ENCODE data around the gene MITF.
A peak's percentile ranks its signal among the peaks of the same experiment; 100 is the strongest.

MITF gene

DNA sequence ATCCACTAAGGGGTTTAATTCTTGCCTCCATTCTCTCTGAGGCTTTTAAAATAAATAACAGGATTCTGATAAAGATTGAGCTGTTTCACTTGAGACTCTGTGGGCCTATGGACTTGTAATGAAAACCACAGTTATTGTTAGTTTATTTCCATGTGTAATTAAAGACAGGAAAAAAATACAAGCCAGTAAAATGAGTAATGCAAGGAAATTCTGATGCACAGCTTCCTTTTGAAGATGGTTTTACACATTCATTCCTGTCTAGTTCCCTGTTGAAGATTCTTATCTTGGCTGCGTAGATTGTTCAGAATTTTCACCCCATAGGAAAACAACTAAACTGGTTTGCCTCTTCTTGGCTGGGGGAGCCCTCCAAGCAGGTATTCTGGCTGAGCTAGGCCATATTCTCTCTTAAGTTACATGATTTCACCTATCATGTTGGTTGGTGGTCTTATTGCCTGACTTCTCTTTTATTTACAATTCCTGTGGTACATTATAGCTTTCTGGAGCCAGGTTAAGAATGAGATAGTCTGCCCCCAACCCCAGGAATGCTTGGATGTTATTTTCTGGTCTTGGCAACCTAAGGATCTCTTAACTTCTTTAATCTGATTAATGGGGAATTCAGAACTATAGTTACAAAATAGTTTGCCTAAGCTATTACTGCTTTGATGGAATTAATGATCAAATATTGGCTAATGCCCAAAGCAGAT is 67.6 kb downstream of the MITF start:
- no peak for FAIRE-seq
- no peak for DNase-seq (ENCODE audit: insufficient read length, low spot score)
- TF ChIP-seq POLR2A (IDR thresholded peaks at IDR 0.05; ENCODE audit: low read depth, low read length), result no peak

DNA sequence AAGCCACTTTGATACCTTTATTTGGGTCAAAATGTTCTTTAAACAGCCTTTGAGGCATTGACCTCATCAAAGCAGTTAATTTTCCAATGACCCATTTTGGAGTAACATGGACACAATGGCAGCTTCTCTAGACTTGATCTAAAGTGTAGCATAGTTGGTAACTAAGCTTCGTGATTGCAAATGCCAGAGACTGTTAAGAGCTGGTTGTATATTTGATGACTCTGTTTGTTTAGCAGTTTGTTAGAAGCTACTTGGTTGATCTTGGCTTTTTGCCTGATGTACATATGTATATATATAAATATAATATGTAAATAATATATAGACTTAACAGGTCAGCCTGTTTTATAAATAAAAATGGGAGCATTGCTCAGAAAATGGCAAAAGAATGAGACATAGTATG is 68.4 kb downstream of the MITF start:
- TF ChIP-seq POLR2A (IDR thresholded peaks at IDR 0.05; ENCODE audit: low read depth, low read length), result no peak
- FAIRE-seq (no peak), DNase-seq (ENCODE audit: insufficient read length, low spot score) (no peak)

DNA sequence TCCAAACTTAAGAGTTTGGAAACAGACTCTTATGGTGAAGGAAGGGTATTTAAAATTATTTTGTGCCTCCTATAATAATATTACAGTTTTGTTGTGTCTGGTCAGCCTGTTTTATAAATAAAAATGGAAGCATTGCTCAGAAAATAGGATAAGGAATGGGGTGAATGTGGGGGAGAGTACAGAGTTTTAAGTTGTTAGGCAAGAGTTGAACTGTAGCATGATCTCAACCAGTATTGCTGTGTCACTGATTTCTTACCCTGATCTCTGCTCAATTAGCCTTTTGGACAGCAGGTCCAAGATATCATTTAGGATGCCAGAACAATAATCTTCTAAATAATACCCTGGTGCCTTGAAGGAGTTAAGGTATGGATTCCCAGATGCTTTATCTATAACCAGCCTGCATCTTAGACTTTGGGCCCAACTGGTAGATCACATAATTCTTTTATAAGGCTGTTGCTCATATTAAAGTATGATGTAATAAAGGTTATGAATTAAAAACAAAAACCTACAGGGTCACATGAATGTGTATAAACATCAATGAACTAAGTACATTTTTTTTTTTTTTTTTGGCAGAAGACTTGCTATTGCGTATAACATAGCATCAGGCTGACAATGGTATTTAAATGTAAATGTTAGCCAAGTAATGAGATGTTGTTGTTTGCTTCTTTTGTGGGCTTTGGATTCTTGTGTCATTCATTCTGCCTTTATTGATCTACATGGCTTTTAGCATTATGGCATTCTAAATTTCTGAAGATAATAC is 70.0 kb downstream of the MITF start:
- no peak for TF ChIP-seq POLR2A (IDR thresholded peaks at IDR 0.05; ENCODE audit: low read depth, low read length)
- no peak for FAIRE-seq
- no peak for DNase-seq (ENCODE audit: insufficient read length, low spot score)

DNA sequence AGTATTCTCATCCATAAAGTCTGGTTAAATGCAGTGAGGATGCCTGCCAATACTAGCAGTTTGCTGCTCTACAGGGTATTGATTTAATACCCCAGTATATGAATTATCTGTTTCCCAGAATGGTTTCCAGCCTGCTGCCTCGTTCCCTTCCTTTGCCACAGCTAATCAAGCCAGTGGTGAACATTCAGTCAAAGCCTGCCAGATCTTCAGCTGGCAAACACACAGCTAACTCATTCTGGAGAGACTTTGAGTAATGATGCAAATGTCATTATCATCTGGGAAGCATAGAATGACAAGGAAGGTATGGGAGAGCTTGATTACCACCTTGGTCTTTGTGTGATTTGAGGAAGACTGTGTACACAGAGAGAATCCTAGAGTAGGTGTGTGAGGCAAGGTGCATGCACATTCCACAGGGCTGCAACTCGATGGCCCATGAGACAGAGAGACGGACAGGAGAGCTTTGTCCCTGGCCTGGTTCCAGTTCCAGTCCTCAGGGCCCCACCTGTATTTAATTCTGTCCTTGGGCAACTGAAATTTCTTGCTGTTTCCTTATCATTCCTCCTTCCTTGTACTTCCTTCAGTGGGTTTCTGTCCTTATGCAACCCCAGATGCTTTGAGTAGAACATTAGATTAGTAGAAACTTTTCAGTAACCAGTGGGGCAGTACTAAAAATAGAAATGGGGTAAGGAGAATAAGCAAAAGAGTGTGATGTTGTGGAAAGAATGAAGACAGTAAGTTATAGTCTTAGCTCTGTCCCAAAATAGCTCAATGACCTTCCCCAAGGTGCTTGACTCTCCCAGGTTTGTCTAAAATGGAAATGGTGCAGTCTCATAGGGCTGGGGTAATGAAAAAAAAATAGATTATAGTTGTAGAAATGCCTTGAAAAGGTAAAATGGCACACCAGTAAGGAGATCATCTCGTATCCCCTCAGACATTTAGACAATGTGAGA is 72.5 kb downstream of the MITF start:
- no peak for TF ChIP-seq POLR2A (IDR thresholded peaks at IDR 0.05; ENCODE audit: low read depth, low read length)
- DNase-seq (ENCODE audit: insufficient read length, low spot score) (no peak), FAIRE-seq (no peak)

GRCh38 chr3:69815970-69816369 is 76.7 kb downstream of the MITF start:
- DNase-seq (ENCODE audit: insufficient read length, low spot score) (no peak), FAIRE-seq (no peak)
- no peak for TF ChIP-seq POLR2A (IDR thresholded peaks at IDR 0.05; ENCODE audit: low read depth, low read length)

- FAIRE-seq, result no peak
- TF ChIP-seq POLR2A (IDR thresholded peaks at IDR 0.05; ENCODE audit: low read depth, low read length), result no peak
- DNase-seq (ENCODE audit: insufficient read length, low spot score), result no peak
These were observed 78.7 kb downstream of the MITF start for GRCh38 chr3:69817988-69818387.

- no peak for FAIRE-seq
- no peak for TF ChIP-seq POLR2A (IDR thresholded peaks at IDR 0.05; ENCODE audit: low read depth, low read length)
- no peak for DNase-seq (ENCODE audit: insufficient read length, low spot score)
These were observed 80.0 kb downstream of the MITF start for GRCh38 chr3:69819282-69819681.

DNA sequence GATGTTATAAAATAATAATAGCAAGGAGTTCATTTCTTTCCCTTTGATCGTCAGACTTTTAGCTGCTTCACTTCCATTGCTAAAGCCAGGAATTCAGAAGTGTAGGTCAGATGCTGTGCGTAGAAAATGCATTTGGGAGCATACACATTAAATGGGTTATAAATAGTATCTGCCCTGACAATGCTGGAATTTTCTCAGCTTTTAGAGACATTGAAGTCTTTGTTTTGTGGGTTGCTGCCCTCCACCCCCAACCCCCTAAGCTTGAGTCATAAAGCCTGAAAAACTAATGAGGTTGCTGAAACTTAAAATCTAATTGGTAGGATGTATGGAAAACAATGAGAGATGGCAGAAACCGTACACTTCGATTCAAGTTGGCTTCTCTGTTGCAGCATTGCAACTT is 81.9 kb downstream of the MITF start:
- TF ChIP-seq POLR2A (IDR thresholded peaks at IDR 0.05; ENCODE audit: low read depth, low read length), result no peak
- FAIRE-seq (peak; percentile 43), DNase-seq (ENCODE audit: insufficient read length, low spot score) (no peak)

DNA sequence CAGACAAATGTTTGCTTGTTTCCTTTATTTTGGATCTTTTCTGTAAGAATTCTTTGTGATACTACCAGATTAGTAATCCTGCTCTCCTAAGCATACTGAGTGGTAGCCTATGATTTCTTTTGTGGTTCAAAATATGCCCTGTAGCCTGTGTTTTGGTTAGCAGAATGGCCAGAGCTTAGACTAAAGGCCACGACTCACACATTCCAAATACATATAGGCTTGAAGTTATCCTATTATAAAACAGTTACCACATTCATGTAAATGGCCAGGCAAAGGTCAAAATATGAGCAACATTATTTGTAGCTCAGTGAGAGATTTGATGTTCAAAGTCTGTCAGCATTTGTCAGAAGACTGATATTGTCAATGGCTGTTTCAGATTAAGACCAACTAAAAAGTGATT is 84.5 kb downstream of the MITF start:
- DNase-seq (ENCODE audit: insufficient read length, low spot score), result peak; percentile 2
- FAIRE-seq, result no peak

DNA sequence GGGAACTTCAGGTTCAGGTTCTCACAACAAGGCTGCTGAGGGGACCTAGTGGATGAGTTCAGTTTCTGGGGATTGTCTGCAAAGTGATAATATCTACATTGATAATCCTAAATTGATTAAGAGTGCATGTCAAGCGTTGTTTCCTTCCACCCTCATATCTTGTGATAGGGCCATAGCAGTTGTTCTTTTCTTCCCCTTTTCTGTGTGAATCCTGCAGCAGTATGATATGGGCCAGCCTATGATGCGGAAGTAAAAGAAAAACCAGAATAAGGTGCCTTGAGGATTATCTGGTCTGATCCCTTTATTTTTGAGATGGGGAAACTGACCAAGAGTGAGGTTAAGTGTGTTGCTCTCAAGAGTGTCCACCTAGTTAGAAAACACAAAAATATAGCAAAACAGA is 86.2 kb downstream of the MITF start:
- no peak for TF ChIP-seq POLR2A (IDR thresholded peaks at IDR 0.05; ENCODE audit: low read depth, low read length)
- FAIRE-seq (no peak), DNase-seq (ENCODE audit: insufficient read length, low spot score) (no peak)

More for the DNA sequence above, 84.5 kb downstream of the MITF start:
- TF ChIP-seq POLR2A (IDR thresholded peaks at IDR 0.05; ENCODE audit: low read depth, low read length), result no peak

- DNase-seq (ENCODE audit: insufficient read length, low spot score), result no peak
- TF ChIP-seq POLR2A (IDR thresholded peaks at IDR 0.05; ENCODE audit: low read depth, low read length), result no peak
- no peak for FAIRE-seq
These were observed 87.9 kb downstream of the MITF start for GRCh38 chr3:69827127-69827526.

DNA sequence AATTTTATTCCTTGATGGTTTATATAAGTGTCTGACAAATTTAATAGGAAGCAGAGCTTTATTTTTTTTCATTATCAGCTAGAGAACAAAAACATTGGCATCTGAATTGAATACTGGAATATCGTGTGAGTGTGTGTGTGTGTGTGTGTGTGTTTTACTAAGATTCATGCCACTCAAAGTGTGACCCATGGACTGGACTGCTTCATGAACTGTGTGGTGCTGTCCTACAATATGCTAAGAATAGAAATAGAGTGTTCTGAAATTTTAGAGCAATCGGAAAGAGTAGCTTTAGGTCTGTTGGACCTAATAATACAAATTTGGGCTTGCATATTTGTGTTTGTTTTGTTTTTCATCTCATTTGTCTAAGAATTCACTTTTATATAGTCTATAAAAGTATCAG is 89.6 kb downstream of the MITF start:
- no peak for FAIRE-seq
- no peak for TF ChIP-seq POLR2A (IDR thresholded peaks at IDR 0.05; ENCODE audit: low read depth, low read length)
- no peak for DNase-seq (ENCODE audit: insufficient read length, low spot score)

GRCh38 chr3:69830147-69830546 is 90.9 kb downstream of the MITF start:
- DNase-seq (ENCODE audit: insufficient read length, low spot score) (no peak), FAIRE-seq (no peak)
- TF ChIP-seq POLR2A (IDR thresholded peaks at IDR 0.05; ENCODE audit: low read depth, low read length), result no peak

DNA sequence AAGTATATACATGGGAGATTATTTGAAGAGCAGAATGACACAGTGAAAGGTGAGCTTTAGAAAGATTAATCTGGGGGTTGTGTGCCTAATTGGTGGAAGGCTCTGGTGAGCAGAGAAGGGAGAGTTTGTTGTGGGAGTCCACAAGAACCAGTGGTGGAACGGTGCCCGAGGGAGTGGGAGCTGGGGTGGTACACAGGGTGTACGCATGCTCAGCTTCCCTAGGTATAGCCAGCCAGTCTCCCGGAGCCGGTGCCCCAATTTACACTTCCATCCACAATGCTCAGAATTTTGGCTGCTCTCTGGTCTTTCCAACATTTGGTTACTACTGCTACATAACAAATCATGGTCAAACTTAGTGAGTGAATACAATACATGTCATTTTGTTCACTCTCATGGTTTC is 92.5 kb downstream of the MITF start:
- TF ChIP-seq POLR2A (IDR thresholded peaks at IDR 0.05; ENCODE audit: low read depth, low read length), result no peak
- no peak for FAIRE-seq
- no peak for DNase-seq (ENCODE audit: insufficient read length, low spot score)
